ENCODE measurements around the gene MARK2.

- no peak for TF ChIP-seq PPARA (CRISPR knock-in tag; IDR thresholded peaks at IDR 0.05; ENCODE audit: borderline replicate concordance)
- TF ChIP-seq CREB5 (CRISPR knock-in tag; IDR thresholded peaks at IDR 0.05; ENCODE audit: low read depth) = no peak
- TF ChIP-seq TOX (CRISPR knock-in tag; IDR thresholded peaks at IDR 0.05; ENCODE audit: borderline replicate concordance) = no peak
- no peak for TF ChIP-seq TCF4 (CRISPR knock-in tag; IDR thresholded peaks at IDR 0.05; ENCODE audit: borderline replicate concordance)
- no peak for TF ChIP-seq ISL1 (CRISPR knock-in tag; IDR thresholded peaks at IDR 0.05)
- no peak for TF ChIP-seq RARB (CRISPR knock-in tag; IDR thresholded peaks at IDR 0.05)
- no peak for TF ChIP-seq PATZ1 (CRISPR knock-in tag; IDR thresholded peaks at IDR 0.05; ENCODE audit: borderline replicate concordance)
- no peak for TF ChIP-seq ZFP3 (CRISPR knock-in tag; IDR thresholded peaks at IDR 0.05)
- no peak for TF ChIP-seq ZFP30 (CRISPR knock-in tag; IDR thresholded peaks at IDR 0.05)
- TF ChIP-seq ESRRG (CRISPR knock-in tag; IDR thresholded peaks at IDR 0.05) = no peak
- no peak for TF ChIP-seq ZNF565 (CRISPR knock-in tag; conservative IDR thresholded peaks at IDR 0.05; ENCODE audit: low read depth)
- TF ChIP-seq BACH2 (CRISPR knock-in tag; IDR thresholded peaks at IDR 0.05; ENCODE audit: borderline replicate concordance) = no peak
- no peak for TF ChIP-seq ARNTL (CRISPR knock-in tag; IDR thresholded peaks at IDR 0.05; ENCODE audit: borderline replicate concordance, low read depth)
Measured at GRCh38 chr11:63940786-63941185, 101.9 kb downstream of the MARK2 start.
